ENCODE results near the gene HBZ. TPM values are rescaled to one million over a fixed set of nuclear protein-coding genes. Genes with fewer than 3 reads are reported as not detected.
"Not testable (repeated sequence)": the region's sequence is repeated elsewhere in the genome, so short reads cannot be mapped to it uniquely, and the experiment has no call there.

Gene HBZ
- total RNA-seq, 4 donors from 2014 or later = not detected

DNA sequence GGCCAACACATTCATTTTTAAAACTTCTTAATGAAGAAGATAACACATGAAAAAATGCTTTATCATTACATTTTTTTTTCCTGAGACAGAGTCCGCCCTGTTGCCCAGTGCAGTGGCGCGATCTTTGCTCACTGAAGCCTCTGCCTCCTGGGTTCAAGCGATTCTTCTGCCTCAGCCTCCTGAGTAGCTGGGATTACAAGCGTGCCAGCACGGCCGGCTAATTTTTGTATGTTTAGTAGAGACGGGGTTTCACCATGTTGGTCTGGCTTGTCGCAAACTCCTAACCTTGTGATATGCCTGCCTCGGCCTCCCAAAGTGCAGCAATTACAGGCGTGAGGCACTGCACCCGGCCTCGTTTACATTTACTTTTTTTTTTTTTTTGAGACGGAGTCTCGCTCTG, 41.0 kb downstream of the HBZ start:
- H3K36me3 ChIP-seq = peaks cover 0 to 98% (median 3%) of the 10 kb centered on the region in 3 donors
- no peaks in the 10 kb centered on the region for H3K27me3 ChIP-seq
- no peak overlapping the region for H3K4me3 ChIP-seq
- no peaks in the 10 kb centered on the region for H3K4me1 ChIP-seq
- TF ChIP-seq POLR2A (IDR thresholded peaks at IDR 0.05) = no peak
- TF ChIP-seq, protein P1, sequence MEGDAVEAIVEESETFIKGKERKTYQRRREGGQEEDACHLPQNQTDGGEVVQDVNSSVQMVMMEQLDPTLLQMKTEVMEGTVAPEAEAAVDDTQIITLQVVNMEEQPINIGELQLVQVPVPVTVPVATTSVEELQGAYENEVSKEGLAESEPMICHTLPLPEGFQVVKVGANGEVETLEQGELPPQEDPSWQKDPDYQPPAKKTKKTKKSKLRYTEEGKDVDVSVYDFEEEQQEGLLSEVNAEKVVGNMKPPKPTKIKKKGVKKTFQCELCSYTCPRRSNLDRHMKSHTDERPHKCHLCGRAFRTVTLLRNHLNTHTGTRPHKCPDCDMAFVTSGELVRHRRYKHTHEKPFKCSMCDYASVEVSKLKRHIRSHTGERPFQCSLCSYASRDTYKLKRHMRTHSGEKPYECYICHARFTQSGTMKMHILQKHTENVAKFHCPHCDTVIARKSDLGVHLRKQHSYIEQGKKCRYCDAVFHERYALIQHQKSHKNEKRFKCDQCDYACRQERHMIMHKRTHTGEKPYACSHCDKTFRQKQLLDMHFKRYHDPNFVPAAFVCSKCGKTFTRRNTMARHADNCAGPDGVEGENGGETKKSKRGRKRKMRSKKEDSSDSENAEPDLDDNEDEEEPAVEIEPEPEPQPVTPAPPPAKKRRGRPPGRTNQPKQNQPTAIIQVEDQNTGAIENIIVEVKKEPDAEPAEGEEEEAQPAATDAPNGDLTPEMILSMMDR (IDR thresholded peaks at IDR 0.05) = no peak
- no peak overlapping the region for H3K27ac ChIP-seq
- DNase-seq = no peak
- no peaks in the 10 kb centered on the region for H3K9me3 ChIP-seq

DNA sequence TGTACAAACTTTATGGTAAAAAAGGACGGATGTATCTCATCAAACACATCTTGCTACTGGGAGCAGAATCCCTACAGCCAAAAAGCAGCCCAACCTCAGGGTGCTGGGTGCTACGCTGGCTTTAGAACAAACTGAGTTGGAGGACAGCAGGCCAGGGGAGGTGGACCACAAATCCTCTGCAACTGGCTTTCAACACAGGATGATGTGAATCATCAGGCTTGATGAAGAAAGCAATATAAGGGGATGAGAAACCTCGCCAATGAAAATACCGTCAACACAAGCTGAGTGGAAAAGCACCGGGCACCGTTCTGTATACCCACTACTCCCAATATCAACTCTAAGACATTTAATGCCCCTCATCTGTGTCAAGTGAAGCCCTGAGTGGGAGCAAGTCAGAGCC, 42.1 kb downstream of the HBZ start:
- H3K4me1 ChIP-seq = no peaks in the 10 kb centered on the region
- no peaks in the 10 kb centered on the region for H3K9me3 ChIP-seq
- no peak for DNase-seq
- no peak overlapping the region for H3K4me3 ChIP-seq
- H3K27me3 ChIP-seq = no peaks in the 10 kb centered on the region
- TF ChIP-seq, protein P1 (IDR thresholded peaks at IDR 0.05) = no peak
- TF ChIP-seq POLR2A (IDR thresholded peaks at IDR 0.05) = no peak
- peaks cover 0 to 98% (median 4%) of the 10 kb centered on the region in 3 donors for H3K36me3 ChIP-seq
- H3K27ac ChIP-seq = no peak overlapping the region

DNA sequence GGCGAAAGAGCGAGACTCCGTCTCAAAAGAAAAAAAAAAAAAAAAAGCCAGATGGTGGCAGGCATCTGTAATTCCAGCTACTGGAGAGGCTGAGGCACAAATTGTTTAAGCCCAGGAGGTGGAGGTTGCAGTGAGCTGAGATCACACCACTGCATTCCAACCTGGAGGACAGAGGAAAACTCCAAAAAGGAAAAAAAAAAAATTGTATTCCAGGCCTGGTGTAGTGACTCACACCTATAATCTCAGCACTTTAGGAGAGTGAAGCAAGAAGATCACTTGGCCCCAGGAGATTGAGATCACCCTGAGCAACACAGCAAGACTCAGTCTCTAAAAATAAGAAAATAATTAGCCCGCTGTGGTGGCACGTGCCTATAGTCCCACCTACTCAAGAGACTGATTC, 47.9 kb downstream of the HBZ start:
- Histone ChIP-seq H3K4me3 (no peak overlapping the region), H3K27ac (no peak overlapping the region), H3K27me3 (no peaks in the 10 kb centered on the region), H3K9me3 (no peaks in the 10 kb centered on the region), H3K4me1 (no peaks in the 10 kb centered on the region), H3K36me3 (peaks cover 0 to 90% (median 4%) of the 10 kb centered on the region in 3 donors)
- DNase-seq = no peak
- TF ChIP-seq, protein P1 (IDR thresholded peaks at IDR 0.05) = no peak
- no peak for TF ChIP-seq POLR2A (IDR thresholded peaks at IDR 0.05)

DNA sequence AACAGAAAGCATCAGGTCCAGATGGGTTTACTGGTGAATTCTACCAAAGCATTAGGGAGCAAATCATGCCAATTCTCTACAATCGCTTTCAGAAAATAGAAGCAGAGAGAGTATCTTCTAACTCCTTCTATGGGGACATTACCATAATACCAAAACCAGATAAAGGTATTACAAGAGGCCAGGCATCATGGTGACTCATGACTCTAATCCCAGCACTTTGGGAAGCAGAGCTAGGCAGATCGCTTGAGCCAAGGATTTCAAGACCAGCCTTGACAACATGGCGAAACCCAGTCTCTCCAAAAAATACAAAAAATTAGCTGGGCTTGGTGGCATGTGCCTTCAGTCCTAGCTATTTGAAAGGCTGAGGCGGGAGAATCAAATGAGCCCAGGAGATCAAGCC, 50.8 kb downstream of the HBZ start:
- no peak for TF ChIP-seq POLR2A (IDR thresholded peaks at IDR 0.05)
- TF ChIP-seq, protein P1 (IDR thresholded peaks at IDR 0.05) = no peak
- Histone ChIP-seq H3K36me3 (peaks cover 0 to 91% (median 3%) of the 10 kb centered on the region in 3 donors), H3K9me3 (no peaks in the 10 kb centered on the region), H3K27me3 (no peaks in the 10 kb centered on the region), H3K4me3 (no peak overlapping the region), H3K4me1 (no peaks in the 10 kb centered on the region), H3K27ac (no peak overlapping the region)
- no peak for DNase-seq

DNA sequence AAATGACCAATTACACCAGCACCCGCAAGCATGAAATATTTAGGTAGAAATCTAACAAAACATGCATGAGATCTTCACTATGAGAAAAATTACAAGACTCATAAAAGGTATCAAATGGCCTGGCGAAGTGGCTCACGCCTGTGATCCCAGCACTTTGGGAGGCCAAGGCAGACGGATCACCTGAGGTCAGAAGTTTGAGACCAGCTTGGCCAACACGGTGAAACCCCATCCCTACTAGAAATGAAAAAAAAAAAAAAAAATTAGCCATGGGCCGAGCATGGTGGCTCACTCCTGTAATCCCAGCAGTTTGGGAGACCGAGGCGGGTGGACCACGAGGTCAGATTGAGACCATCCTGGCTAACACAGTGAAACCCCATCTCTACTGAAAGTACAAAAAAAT, 51.6 kb downstream of the HBZ start:
- H3K9me3 ChIP-seq, H3K4me1 ChIP-seq, DNase-seq, H3K27ac ChIP-seq, H3K27me3 ChIP-seq, H3K4me3 ChIP-seq: not testable (repeated sequence)
- H3K36me3 ChIP-seq = peaks cover 0 to 91% (median 0%) of the 10 kb centered on the region in 3 donors

Small RNA genes lying within 50 kb of the gene (small RNA-seq; reads per million reads assigned to genes)
- 0 reads per million in 2 donors for gene RF00019

Other genes starting within 250 kb of the HBZ start
- gene POLR3K, start 99.0 kb upstream of the HBZ start, total RNA-seq = 1 to 10 TPM; 2.5 to 6.3 (median 3.3) TPM
- gene SNRNP25, start 98.8 kb upstream of the HBZ start, total RNA-seq = 10 to 100 TPM in 3 of 4 donors, 1 to 10 TPM in 1; 8.7 to 17.6 (median 14.4) TPM
- 10 to 100 TPM; 19.4 to 58.6 (median 41.1) TPM for gene RHBDF1, start 80.0 kb upstream of the HBZ start, total RNA-seq
- gene MPG, start 74.4 kb upstream of the HBZ start, total RNA-seq = 10 to 100 TPM; 21.5 to 63.4 (median 44.7) TPM
- gene NPRL3, start 14.0 kb upstream of the HBZ start, total RNA-seq = 10 to 100 TPM; 13.8 to 47.9 (median 28.3) TPM
- not detected for gene HBM, start 13.3 kb downstream of the HBZ start, total RNA-seq
- gene HBA2, start 20.2 kb downstream of the HBZ start, total RNA-seq = 1 to 10 TPM in 1 of 4 donors, not detected in 3; 9.1 TPM
- not detected for gene HBA1, start 24.0 kb downstream of the HBZ start, total RNA-seq
- gene HBQ1, start 27.8 kb downstream of the HBZ start, total RNA-seq = not detected
- gene LUC7L, start 76.8 kb downstream of the HBZ start, total RNA-seq = 100 to 1,000 TPM in 3 of 4 donors, 10 to 100 TPM in 1; 87.6 to 440 (median 156) TPM
- gene FAM234A, start 82.2 kb downstream of the HBZ start, total RNA-seq = 100 to 1,000 TPM; 108 to 223 (median 166) TPM
- gene RGS11, start 123.3 kb downstream of the HBZ start, total RNA-seq = 10 to 100 TPM in 3 of 4 donors, 1 to 10 TPM in 1; 6.1 to 16.5 (median 11.4) TPM
- 100 to 1,000 TPM in 1 of 4 donors, 10 to 100 TPM in 1, 1 to 10 TPM in 1, not detected in 1; 3.7 to 112 (median 67.5) TPM for gene ARHGDIG, start 127.9 kb downstream of the HBZ start, total RNA-seq
- 10 to 100 TPM in 2 of 4 donors, 1 to 10 TPM in 2; 1.7 to 29.2 (median 11.1) TPM for gene PDIA2, start 130.5 kb downstream of the HBZ start, total RNA-seq
- 10 to 100 TPM; 31.4 to 47.2 (median 37.3) TPM for gene AXIN1, start 200.1 kb downstream of the HBZ start, total RNA-seq
- gene MRPL28, start 217.9 kb downstream of the HBZ start, total RNA-seq = 10 to 100 TPM; 58.3 to 73.4 (median 61.3) TPM
- gene PGAP6, start 229.3 kb downstream of the HBZ start, total RNA-seq = 100 to 1,000 TPM; 130 to 211 (median 166) TPM
- gene NME4, start 244.6 kb downstream of the HBZ start, total RNA-seq = 10 to 100 TPM in 3 of 4 donors, 1 to 10 TPM in 1; 9.6 to 65.2 (median 29.5) TPM
- 100 to 1,000 TPM in 2 of 4 donors, 10 to 100 TPM in 2; 32.2 to 154 (median 105) TPM for gene DECR2, start 249.2 kb downstream of the HBZ start, total RNA-seq

All from Peyer's patch (tissue), 4 donors.